GM19099 (cell line): ENCODE results near the gene RELL1.

Experiments used
- POLR2A ChIP-seq: IDR thresholded peaks from 3 replicates; pipeline ENCODE4 v1.6.1; 2011; ENCODE audit warnings: low read depth; ENCODE audit not compliant: insufficient read length; ENCODE audit errors: extremely low read depth

Gene RELL1

GRCh38 chr4:37632836-37633235 is 53.3 kb downstream of the RELL1 start:
- TF ChIP-seq POLR2A: no peak

GRCh38 chr4:37631551-37631950 is 54.6 kb downstream of the RELL1 start:
- TF ChIP-seq POLR2A: no peak

GRCh38 chr4:37629713-37630112 is 56.5 kb downstream of the RELL1 start:
- no peak for TF ChIP-seq POLR2A

- TF ChIP-seq POLR2A: no peak
Observed at GRCh38 chr4:37628977-37629609, 57.1 kb downstream of the RELL1 start.

- no peak for TF ChIP-seq POLR2A
Observed at GRCh38 chr4:37627263-37627662, 58.9 kb downstream of the RELL1 start.

- no peak for TF ChIP-seq POLR2A
Observed at GRCh38 chr4:37625499-37625898, 60.7 kb downstream of the RELL1 start.

GRCh38 chr4:37623940-37624339 is 62.2 kb downstream of the RELL1 start:
- no peak for TF ChIP-seq POLR2A

- no peak for TF ChIP-seq POLR2A
Observed at GRCh38 chr4:37623125-37623524, 63.1 kb downstream of the RELL1 start.

- TF ChIP-seq POLR2A: no peak
Observed at GRCh38 chr4:37620176-37620575, 66.0 kb downstream of the RELL1 start.

GRCh38 chr4:37615720-37616063 is 70.5 kb downstream of the RELL1 start:
- TF ChIP-seq POLR2A: no peak

GRCh38 chr4:37615059-37615719 is 71.0 kb downstream of the RELL1 start:
- TF ChIP-seq POLR2A: no peak

- no peak for TF ChIP-seq POLR2A
Observed at GRCh38 chr4:37612811-37613210, 73.4 kb downstream of the RELL1 start.

GRCh38 chr4:37609626-37610025 is 76.5 kb downstream of the RELL1 start:
- TF ChIP-seq POLR2A: no peak

- no peak for TF ChIP-seq POLR2A
Observed at GRCh38 chr4:37607018-37607417, 79.2 kb downstream of the RELL1 start.

GRCh38 chr4:37605843-37606565 is 80.2 kb downstream of the RELL1 start:
- TF ChIP-seq POLR2A: no peak

- TF ChIP-seq POLR2A: no peak
Observed at GRCh38 chr4:37604461-37604860, 81.7 kb downstream of the RELL1 start.

GRCh38 chr4:37603711-37604110 is 82.5 kb downstream of the RELL1 start:
- TF ChIP-seq POLR2A: no peak

GRCh38 chr4:37603070-37603468 is 83.1 kb downstream of the RELL1 start:
- TF ChIP-seq POLR2A: no peak
